Central memory CD8-positive, alpha-beta T cell (primary cell): ENCODE measurements around the gene RCC2.
"Not testable (repeated sequence)": the region's sequence is repeated elsewhere in the genome, so short reads cannot be mapped to it uniquely, and the experiment has no call there.

Source experiments
- ATAC-seq: fragments of 150-1000 bp; cut with Tn5 transposase; replicated peaks from 2 replicates; pipeline ENCODE4 v1.10.0; 2022; ENCODE audit warnings: mild to moderate bottlenecking, moderate FRiP score, moderate number of reproducible peaks; ENCODE audit not compliant: poor library complexity, severe bottlenecking; ENCODE audit errors: extremely low read depth
- DNase-seq, 2 donors: peaks; one replicate each; pipeline ENCODE4 v3.0.0; 2021; ENCODE audit warnings: low spot score in 2 of 2
- H3K27ac Mint-ChIP-seq: one replicate; pipeline ENCODE4 v1.8.0; 2022; ENCODE audit warnings: low read depth, mild to moderate bottlenecking, moderate library complexity, mixed read lengths
- H3K27me3 Mint-ChIP-seq: one replicate; pipeline ENCODE4 v1.8.0; 2022; ENCODE audit warnings: mixed read lengths
- H3K36me3 Mint-ChIP-seq: one replicate; pipeline ENCODE4 v1.8.0; 2022; ENCODE audit warnings: mild to moderate bottlenecking, moderate library complexity, mixed read lengths; ENCODE audit not compliant: insufficient read depth
- H3K4me1 Mint-ChIP-seq: one replicate; pipeline ENCODE4 v1.8.0; 2022; ENCODE audit warnings: mixed read lengths
- H3K4me3 Mint-ChIP-seq: one replicate; pipeline ENCODE4 v1.8.0; 2022; ENCODE audit warnings: mild to moderate bottlenecking, moderate library complexity, mixed read lengths
- H3K9me3 Mint-ChIP-seq: one replicate; pipeline ENCODE4 v1.8.0; 2022; ENCODE audit warnings: mixed read lengths

RCC2 gene

GRCh38 chr1:17425806-17426600 lies 13.5 kb downstream of the RCC2 start:
- DNase-seq, result no peak
- H3K36me3 Mint-ChIP-seq, result peaks cover 67% of the 10 kb centered on the region
- H3K4me3 Mint-ChIP-seq, result no peak overlapping the region
- peaks cover 33% of the 10 kb centered on the region for H3K4me1 Mint-ChIP-seq
- ATAC-seq, result no peak
- H3K9me3 Mint-ChIP-seq, result no peaks in the 10 kb centered on the region
- H3K27ac Mint-ChIP-seq, result peak overlapping the region; percentile 25
- H3K27me3 Mint-ChIP-seq, result no peaks in the 10 kb centered on the region

- Mint-ChIP-seq H3K36me3 (peaks cover 74% of the 10 kb centered on the region), H3K4me3 (no peak overlapping the region), H3K4me1 (peaks cover 31% of the 10 kb centered on the region), H3K9me3 (no peaks in the 10 kb centered on the region), H3K27me3 (no peaks in the 10 kb centered on the region), H3K27ac (peak overlapping the region; percentile 71)
- DNase-seq, result no peak
- ATAC-seq, result no peak
Measured at GRCh38 chr1:17423781-17424245, 15.7 kb downstream of the RCC2 start.

GRCh38 chr1:17422461-17422860 lies 17.0 kb downstream of the RCC2 start:
- ATAC-seq, result no peak
- no peak overlapping the region for H3K27ac Mint-ChIP-seq
- peaks cover 31% of the 10 kb centered on the region for H3K4me1 Mint-ChIP-seq
- H3K9me3 Mint-ChIP-seq, result no peaks in the 10 kb centered on the region
- H3K4me3 Mint-ChIP-seq, result no peak overlapping the region
- no peaks in the 10 kb centered on the region for H3K27me3 Mint-ChIP-seq
- no peak for DNase-seq
- peaks cover 78% of the 10 kb centered on the region for H3K36me3 Mint-ChIP-seq

GRCh38 chr1:17420391-17420918 lies 19.0 kb downstream of the RCC2 start:
- ATAC-seq (no peak), DNase-seq (no peak)
- Mint-ChIP-seq H3K36me3 (peaks cover 80% of the 10 kb centered on the region), H3K4me3 (no peak overlapping the region), H3K27me3 (no peaks in the 10 kb centered on the region), H3K4me1 (peaks cover 19% of the 10 kb centered on the region), H3K27ac (no peak overlapping the region), H3K9me3 (no peaks in the 10 kb centered on the region)

- Mint-ChIP-seq H3K4me1 (peaks cover 14% of the 10 kb centered on the region), H3K4me3 (no peak overlapping the region), H3K27me3 (no peaks in the 10 kb centered on the region), H3K27ac (peak overlapping the region; percentile 57), H3K9me3 (no peaks in the 10 kb centered on the region), H3K36me3 (peaks cover 82% of the 10 kb centered on the region)
- ATAC-seq, result peak; percentile 52
- DNase-seq, result peak; percentile 34 to 73
Measured at GRCh38 chr1:17419626-17420328, 19.7 kb downstream of the RCC2 start.

- H3K27ac Mint-ChIP-seq, result peak overlapping the region; percentile 35
- no peaks in the 10 kb centered on the region for H3K9me3 Mint-ChIP-seq
- DNase-seq (no peak), ATAC-seq (no peak)
- H3K4me3 Mint-ChIP-seq, result no peak overlapping the region
- H3K4me1 Mint-ChIP-seq, result peaks cover 12% of the 10 kb centered on the region
- H3K27me3 Mint-ChIP-seq, result no peaks in the 10 kb centered on the region
- H3K36me3 Mint-ChIP-seq, result peaks cover 80% of the 10 kb centered on the region
Measured at GRCh38 chr1:17416389-17416788, 23.1 kb downstream of the RCC2 start.

GRCh38 chr1:17414022-17414421 lies 25.5 kb downstream of the RCC2 start:
- DNase-seq (no peak), ATAC-seq (no peak)
- Mint-ChIP-seq H3K4me1 (peaks cover 7% of the 10 kb centered on the region), H3K27me3 (no peaks in the 10 kb centered on the region), H3K9me3 (no peaks in the 10 kb centered on the region), H3K4me3 (no peak overlapping the region), H3K36me3 (peaks cover 86% of the 10 kb centered on the region), H3K27ac (no peak overlapping the region)

- DNase-seq (no peak), ATAC-seq (no peak)
- Mint-ChIP-seq H3K27ac (peak overlapping the region; percentile 14), H3K9me3 (no peaks in the 10 kb centered on the region), H3K36me3 (peaks cover 89% of the 10 kb centered on the region), H3K4me3 (no peak overlapping the region), H3K4me1 (peaks cover 7% of the 10 kb centered on the region), H3K27me3 (no peaks in the 10 kb centered on the region)
Measured at GRCh38 chr1:17412093-17412870, 27.2 kb downstream of the RCC2 start.

GRCh38 chr1:17409391-17409811 lies 30.1 kb downstream of the RCC2 start:
- Mint-ChIP-seq H3K4me3 (no peak overlapping the region), H3K27ac (no peak overlapping the region), H3K27me3 (no peaks in the 10 kb centered on the region), H3K4me1 (peaks cover 7% of the 10 kb centered on the region), H3K36me3 (peaks cover 72% of the 10 kb centered on the region), H3K9me3 (no peaks in the 10 kb centered on the region)
- no peak for ATAC-seq
- no peak for DNase-seq

GRCh38 chr1:17407786-17408514 lies 31.5 kb downstream of the RCC2 start:
- H3K36me3 Mint-ChIP-seq, result peaks cover 58% of the 10 kb centered on the region
- ATAC-seq, H3K4me1 Mint-ChIP-seq, H3K4me3 Mint-ChIP-seq, H3K9me3 Mint-ChIP-seq, H3K27ac Mint-ChIP-seq, H3K27me3 Mint-ChIP-seq, DNase-seq: not testable (repeated sequence)

GRCh38 chr1:17406760-17407475 lies 32.6 kb downstream of the RCC2 start:
- not testable (repeated sequence) for ATAC-seq, H3K4me1 Mint-ChIP-seq, H3K9me3 Mint-ChIP-seq, H3K4me3 Mint-ChIP-seq, H3K27me3 Mint-ChIP-seq, DNase-seq, H3K27ac Mint-ChIP-seq
- H3K36me3 Mint-ChIP-seq, result peaks cover 49% of the 10 kb centered on the region
